ENCODE data around the gene CCDC24. TPM values are rescaled to one million over a fixed set of nuclear protein-coding genes. Genes with fewer than 3 reads are reported as not detected.

The CCDC24 gene
- total and polyA plus RNA-seq, 3 donors from 2014 or later = 28.8 to 64.9 (median 31.3) TPM

GRCh38 chr1:43961692-43962091 is 29.7 kb upstream of the CCDC24 start:
- Histone ChIP-seq H3K9me3 (no peaks in the 10 kb centered on the region), H3K4me1 (no peaks in the 10 kb centered on the region), H3K27me3 (no peaks in the 10 kb centered on the region), H3K4me3 (no peak overlapping the region), H3K27ac (no peak overlapping the region), H3K36me3 (ENCODE audit: low read depth, missing control alignments) (no peaks in the 10 kb centered on the region)
- intact Hi-C loops (cut with DNase I; ENCODE audit: low total_unique reads) = no loop called here
- no peak for DNase-seq
- WGBS, 2 donors = 82 to 92% methylated on average over 3 of the region's 3 CpGs
- TF ChIP-seq CTCF (IDR thresholded peaks at IDR 0.05) (no peak), POLR2A (IDR thresholded peaks at IDR 0.05) (no peak)

- Histone ChIP-seq H3K4me1 (no peaks in the 10 kb centered on the region), H3K9me3 (no peaks in the 10 kb centered on the region), H3K27ac (no peak overlapping the region), H3K36me3 (ENCODE audit: low read depth, missing control alignments) (no peaks in the 10 kb centered on the region), H3K4me3 (no peak overlapping the region), H3K27me3 (no peaks in the 10 kb centered on the region)
- intact Hi-C loops (cut with DNase I; ENCODE audit: low total_unique reads) = no loop called here
- no peak for TF ChIP-seq POLR2A (IDR thresholded peaks at IDR 0.05)
- TF ChIP-seq CTCF (IDR thresholded peaks at IDR 0.05) = no peak
- 89 to 96% methylated on average over 2 of the region's 2 CpGs for WGBS, 2 donors
- DNase-seq = no peak
Observed at GRCh38 chr1:43962324-43962723, 29.1 kb upstream of the CCDC24 start.

GRCh38 chr1:43963006-43963405 is 28.4 kb upstream of the CCDC24 start:
- no peak for DNase-seq
- Histone ChIP-seq H3K4me3 (no peak overlapping the region), H3K27ac (no peak overlapping the region), H3K9me3 (no peaks in the 10 kb centered on the region), H3K27me3 (no peaks in the 10 kb centered on the region), H3K4me1 (no peaks in the 10 kb centered on the region), H3K36me3 (ENCODE audit: low read depth, missing control alignments) (no peaks in the 10 kb centered on the region)
- WGBS, 2 donors = 93 to 100% methylated on average over 1 to 3 of the region's 3 CpGs
- TF ChIP-seq POLR2A (IDR thresholded peaks at IDR 0.05) (no peak), CTCF (IDR thresholded peaks at IDR 0.05) (no peak)
- intact Hi-C loops (cut with DNase I; ENCODE audit: low total_unique reads) = no loop called here

- Histone ChIP-seq H3K9me3 (no peaks in the 10 kb centered on the region), H3K4me3 (no peak overlapping the region), H3K27ac (no peak overlapping the region), H3K4me1 (no peaks in the 10 kb centered on the region), H3K36me3 (ENCODE audit: low read depth, missing control alignments) (no peaks in the 10 kb centered on the region), H3K27me3 (no peaks in the 10 kb centered on the region)
- 91% methylated on average over 5 of the region's 5 CpGs for WGBS, 2 donors
- DNase-seq = no peak
- intact Hi-C loops (cut with DNase I; ENCODE audit: low total_unique reads) = no loop called here
- TF ChIP-seq POLR2A (IDR thresholded peaks at IDR 0.05) (no peak), CTCF (IDR thresholded peaks at IDR 0.05) (no peak)
Observed at GRCh38 chr1:43963890-43964289, 27.5 kb upstream of the CCDC24 start.

GRCh38 chr1:43965316-43965715 is 26.1 kb upstream of the CCDC24 start:
- no peak overlapping the region for H3K27ac ChIP-seq
- no peak for TF ChIP-seq CTCF (IDR thresholded peaks at IDR 0.05)
- TF ChIP-seq POLR2A (IDR thresholded peaks at IDR 0.05) = no peak
- H3K4me3 ChIP-seq = no peak overlapping the region
- no peaks in the 10 kb centered on the region for H3K27me3 ChIP-seq
- intact Hi-C loops (cut with DNase I; ENCODE audit: low total_unique reads) = no loop called here
- no peaks in the 10 kb centered on the region for H3K36me3 ChIP-seq (ENCODE audit: low read depth, missing control alignments)
- peaks cover under 1% of the 10 kb centered on the region for H3K4me1 ChIP-seq
- WGBS, 2 donors = 92 to 93% methylated on average over 2 to 3 of the region's 3 CpGs
- no peak for DNase-seq
- H3K9me3 ChIP-seq = no peaks in the 10 kb centered on the region
